Stimulated activated memory B cell treated with anti-CD40 and anti-IgM and Interleukin-4, amounts not matched to agents 10 μg/mL and 1 μg/mL and 100 μg/mL, for 72 hours (primary cell): ENCODE measurements around the gene CRABP1.

Experiments used
- ATAC-seq: fragments of 150-1000 bp; cut with Tn5 transposase; 2 replicates; pipeline ENCODE4 v1.10.0; 2021
- H3K27ac Mint-ChIP-seq: one replicate; pipeline ENCODE4 v1.8.0; 2022; ENCODE audit warnings: mild to moderate bottlenecking, mixed read lengths
- H3K27me3 Mint-ChIP-seq: one replicate; pipeline ENCODE4 v1.8.0; 2022; ENCODE audit warnings: mixed read lengths
- H3K36me3 Mint-ChIP-seq: one replicate; pipeline ENCODE4 v1.8.0; 2022; ENCODE audit warnings: mixed read lengths
- H3K4me1 Mint-ChIP-seq: one replicate; pipeline ENCODE4 v1.8.0; 2022; ENCODE audit warnings: mixed read lengths
- H3K4me3 Mint-ChIP-seq: one replicate; pipeline ENCODE4 v1.8.0; 2022; ENCODE audit warnings: mild to moderate bottlenecking, moderate library complexity, mixed read lengths
- H3K9me3 Mint-ChIP-seq: one replicate; pipeline ENCODE4 v1.8.0; 2022; ENCODE audit warnings: mixed read lengths

CRABP1 gene

DNA sequence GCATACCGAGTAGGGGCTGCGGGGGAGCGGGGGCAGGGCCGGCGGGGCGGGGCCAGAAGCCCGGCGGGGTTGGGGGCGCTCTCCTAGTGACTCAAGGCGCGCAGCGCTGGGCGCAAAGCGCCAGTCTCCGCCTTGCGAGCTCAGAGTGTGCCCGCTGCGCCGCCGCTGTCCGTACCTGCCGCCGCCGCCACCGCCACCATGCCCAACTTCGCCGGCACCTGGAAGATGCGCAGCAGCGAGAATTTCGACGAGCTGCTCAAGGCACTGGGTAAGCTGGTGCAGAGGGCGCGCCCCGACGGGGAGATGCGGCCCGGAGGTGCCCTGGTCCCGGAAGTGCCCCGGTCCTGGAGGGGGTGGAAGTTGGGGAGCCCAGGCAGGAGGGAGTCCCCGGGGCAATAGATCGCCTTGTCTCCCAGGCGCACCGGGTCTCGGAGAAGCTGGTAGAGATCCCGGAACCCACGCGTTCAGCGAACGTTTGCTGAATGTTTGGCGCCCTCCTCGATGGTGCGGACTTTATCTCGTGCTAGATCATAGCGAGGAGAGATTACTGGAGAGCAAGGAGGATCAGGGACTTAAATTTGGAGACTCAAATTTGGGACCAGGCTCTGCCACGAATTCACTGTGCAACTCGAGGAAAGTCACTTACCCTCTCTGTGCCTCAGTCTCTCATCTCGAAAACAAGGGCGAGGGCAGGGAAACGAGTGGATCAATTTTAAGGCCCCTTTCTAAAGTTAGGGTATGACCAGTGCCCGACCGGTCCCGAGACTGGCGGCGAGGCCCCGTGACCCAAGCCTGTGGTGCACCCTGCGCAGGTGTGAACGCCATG, at the start of gene CRABP1:
Gene CRABP1 (plus strand): TSS at position 123 of the 826 bp plus-strand sequence. CDS start 76 bp downstream, at position 199.
- Mint-ChIP-seq H3K9me3 (no peaks in the 10 kb centered on the region), H3K4me3 (no peak within 1 kb of the TSS), H3K27me3 (peaks cover 43% of the 10 kb centered on the region), H3K4me1 (no peaks in the 10 kb centered on the region), H3K27ac (no peak within 1 kb of the TSS), H3K36me3 (no peaks in the 10 kb centered on the region)
- no peak for ATAC-seq

DNA sequence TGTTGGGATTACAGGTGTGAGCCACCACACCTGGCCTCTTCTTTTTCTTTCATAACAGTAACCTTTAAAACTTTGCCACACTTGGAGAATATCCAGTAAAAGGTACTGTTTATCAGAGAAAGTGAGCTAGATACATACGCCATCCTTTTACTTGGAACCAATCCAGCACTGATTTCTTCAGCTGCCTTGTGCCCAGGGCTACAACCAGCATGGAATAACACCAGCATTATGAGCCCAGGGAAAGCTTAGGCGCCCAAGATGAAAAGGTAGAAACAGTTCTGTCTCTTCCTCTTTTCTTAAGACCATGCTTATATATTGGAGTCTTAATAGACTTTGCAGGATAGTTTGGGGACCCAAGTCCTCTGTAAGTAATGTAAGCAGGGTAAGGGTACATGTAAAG, 49.1 kb upstream of the CRABP1 start:
- Mint-ChIP-seq H3K4me1 (no peaks in the 10 kb centered on the region), H3K9me3 (no peaks in the 10 kb centered on the region), H3K27me3 (no peaks in the 10 kb centered on the region), H3K4me3 (no peak overlapping the region), H3K27ac (no peak overlapping the region), H3K36me3 (peaks cover 70% of the 10 kb centered on the region)
- no peak for ATAC-seq

DNA sequence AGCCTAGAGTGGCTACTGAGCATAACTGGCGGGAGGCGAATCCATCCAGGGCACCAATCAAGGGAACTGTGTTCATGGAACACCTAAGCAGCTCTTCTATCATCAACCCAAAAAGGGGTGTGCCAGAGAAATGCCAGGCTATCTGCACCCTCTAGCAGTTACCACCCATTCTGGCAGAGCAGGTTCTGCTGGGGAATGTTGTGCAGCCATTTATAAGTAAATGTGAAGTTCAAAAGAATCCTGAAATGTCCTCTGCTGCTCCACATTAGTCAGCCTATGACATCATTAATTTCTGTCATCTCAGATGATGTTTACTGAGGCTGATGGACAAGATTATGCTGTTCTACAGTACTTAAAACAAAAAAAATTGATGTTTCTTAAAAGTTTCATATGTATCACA, 48.5 kb upstream of the CRABP1 start:
- no peak overlapping the region for H3K27ac Mint-ChIP-seq
- peaks cover 63% of the 10 kb centered on the region for H3K36me3 Mint-ChIP-seq
- no peaks in the 10 kb centered on the region for H3K4me1 Mint-ChIP-seq
- no peaks in the 10 kb centered on the region for H3K9me3 Mint-ChIP-seq
- H3K4me3 Mint-ChIP-seq: no peak overlapping the region
- ATAC-seq: no peak
- no peaks in the 10 kb centered on the region for H3K27me3 Mint-ChIP-seq

DNA sequence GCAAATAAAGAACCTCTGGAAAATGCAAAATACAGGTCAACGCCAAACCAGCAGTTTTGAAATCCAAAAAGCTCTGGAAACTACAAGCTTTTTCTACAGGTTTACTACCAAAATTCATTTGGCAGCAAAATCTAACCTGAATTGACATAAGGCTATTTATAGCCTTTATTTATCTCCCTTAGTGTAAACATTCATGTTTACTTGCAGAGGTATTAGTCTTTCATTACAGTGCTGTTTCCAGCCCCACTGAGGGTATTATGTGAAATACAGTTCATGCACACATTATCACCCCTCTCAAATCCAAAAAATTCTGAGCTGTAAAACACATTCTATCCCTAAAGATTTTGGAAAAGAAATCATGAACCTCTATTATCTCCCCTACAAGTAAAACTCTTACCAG, 47.9 kb upstream of the CRABP1 start:
- Mint-ChIP-seq H3K27me3 (no peaks in the 10 kb centered on the region), H3K4me1 (no peaks in the 10 kb centered on the region), H3K9me3 (no peaks in the 10 kb centered on the region), H3K36me3 (peaks cover 60% of the 10 kb centered on the region), H3K27ac (no peak overlapping the region), H3K4me3 (no peak overlapping the region)
- no peak for ATAC-seq

DNA sequence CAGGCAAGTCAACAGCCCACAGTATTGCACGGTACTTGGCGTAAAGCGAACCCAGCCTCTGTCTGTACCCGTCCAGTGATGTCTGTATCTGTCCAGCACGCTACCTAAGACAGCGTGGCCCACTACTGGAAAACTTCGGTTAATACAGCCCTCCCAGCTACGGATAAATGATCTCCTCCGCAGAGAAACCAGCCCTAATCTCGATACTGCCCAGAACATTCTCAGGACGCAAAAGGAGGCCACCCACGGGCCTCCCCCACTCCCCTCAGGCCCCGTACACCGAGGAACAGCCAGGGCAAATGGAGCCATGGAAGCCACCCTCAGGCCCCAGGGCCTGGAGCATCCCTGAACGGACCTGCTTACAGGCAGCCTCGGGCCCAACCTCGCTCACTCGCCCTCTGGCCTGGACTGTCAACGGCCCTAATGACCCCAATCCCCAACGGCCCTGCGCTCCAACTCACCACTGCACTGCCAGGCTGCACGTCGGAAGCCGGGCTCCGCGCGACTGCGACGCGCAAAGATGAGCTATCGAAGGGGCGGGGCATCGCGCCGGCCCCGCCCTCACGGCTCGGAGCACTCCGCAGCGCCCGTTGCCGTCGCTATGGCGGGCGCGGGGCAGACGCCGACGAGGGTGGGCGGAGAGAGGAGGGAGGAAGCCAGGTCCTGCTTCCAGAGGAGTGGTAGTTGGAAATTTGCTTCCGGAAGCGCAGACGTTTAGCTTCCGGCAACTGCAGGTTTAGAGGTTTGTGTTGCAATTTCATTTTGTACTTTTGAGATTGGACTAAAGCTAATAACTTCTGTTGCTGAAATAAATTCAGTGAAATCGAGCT, 40.8 kb upstream of the CRABP1 start, which contains the start of gene SKIC8:
Gene SKIC8 (minus strand): TSS at position 509 of the 830 bp plus-strand sequence. CDS start 3,923 bp downstream, outside the sequence.
- Mint-ChIP-seq H3K9me3 (no peaks in the 10 kb centered on the region), H3K4me3 (peak within 1 kb of the TSS; percentile 86), H3K36me3 (peaks cover 12% of the 10 kb centered on the region), H3K27ac (peak within 1 kb of the TSS; percentile 87), H3K27me3 (peaks cover 4% of the 10 kb centered on the region), H3K4me1 (no peaks in the 10 kb centered on the region)
- peak; percentile 98 for ATAC-seq

DNA sequence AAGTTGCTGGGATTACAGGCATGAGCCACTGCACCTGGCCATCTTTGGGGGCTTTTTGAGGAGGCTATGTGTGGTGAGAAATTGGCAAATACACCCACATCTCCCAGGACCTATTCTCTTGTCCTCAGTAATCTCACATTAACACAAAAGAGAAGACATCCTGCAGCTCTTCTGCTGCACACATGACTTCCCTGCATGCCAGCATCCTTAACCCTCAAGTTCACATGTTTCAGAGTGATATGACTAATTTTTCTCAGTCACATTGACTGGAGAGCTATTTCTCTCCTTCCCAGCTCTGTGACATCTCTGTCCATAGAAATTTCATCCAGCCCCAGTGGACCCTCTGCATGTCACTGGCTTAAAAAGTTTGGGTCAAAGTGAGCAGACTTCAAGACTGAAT, 38.8 kb upstream of the CRABP1 start:
- no peak overlapping the region for H3K27ac Mint-ChIP-seq
- ATAC-seq: no peak
- H3K4me1 Mint-ChIP-seq: no peaks in the 10 kb centered on the region

DNA sequence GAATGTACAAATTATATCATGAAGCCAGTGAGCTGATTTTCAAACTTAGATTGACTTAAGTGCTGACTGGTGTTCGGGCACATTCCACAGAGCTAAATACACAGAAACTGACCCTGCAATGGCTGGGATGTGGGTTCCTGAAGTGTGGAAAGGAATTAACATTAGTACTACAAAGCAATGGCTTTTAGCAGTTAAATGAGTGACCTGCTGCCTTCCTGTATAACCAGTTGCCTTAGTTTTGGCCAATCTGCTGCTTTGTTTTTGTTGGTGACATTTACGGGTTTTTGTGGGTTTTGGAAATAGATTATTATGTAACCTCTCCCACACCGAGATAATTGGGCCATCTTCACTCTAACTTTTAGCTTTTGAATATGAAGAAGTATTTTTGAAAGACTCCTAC, 38.3 kb upstream of the CRABP1 start:
- no peak overlapping the region for H3K4me3 Mint-ChIP-seq
- peaks cover 17% of the 10 kb centered on the region for H3K27me3 Mint-ChIP-seq
- no peaks in the 10 kb centered on the region for H3K4me1 Mint-ChIP-seq
- no peak overlapping the region for H3K27ac Mint-ChIP-seq
- H3K9me3 Mint-ChIP-seq: no peaks in the 10 kb centered on the region
- H3K36me3 Mint-ChIP-seq: no peaks in the 10 kb centered on the region
- ATAC-seq: no peak

More for the DNA sequence above, 38.8 kb upstream of the CRABP1 start:
- no peak overlapping the region for H3K4me3 Mint-ChIP-seq
- peaks cover 12% of the 10 kb centered on the region for H3K27me3 Mint-ChIP-seq
- H3K36me3 Mint-ChIP-seq: no peaks in the 10 kb centered on the region
- no peaks in the 10 kb centered on the region for H3K9me3 Mint-ChIP-seq

DNA sequence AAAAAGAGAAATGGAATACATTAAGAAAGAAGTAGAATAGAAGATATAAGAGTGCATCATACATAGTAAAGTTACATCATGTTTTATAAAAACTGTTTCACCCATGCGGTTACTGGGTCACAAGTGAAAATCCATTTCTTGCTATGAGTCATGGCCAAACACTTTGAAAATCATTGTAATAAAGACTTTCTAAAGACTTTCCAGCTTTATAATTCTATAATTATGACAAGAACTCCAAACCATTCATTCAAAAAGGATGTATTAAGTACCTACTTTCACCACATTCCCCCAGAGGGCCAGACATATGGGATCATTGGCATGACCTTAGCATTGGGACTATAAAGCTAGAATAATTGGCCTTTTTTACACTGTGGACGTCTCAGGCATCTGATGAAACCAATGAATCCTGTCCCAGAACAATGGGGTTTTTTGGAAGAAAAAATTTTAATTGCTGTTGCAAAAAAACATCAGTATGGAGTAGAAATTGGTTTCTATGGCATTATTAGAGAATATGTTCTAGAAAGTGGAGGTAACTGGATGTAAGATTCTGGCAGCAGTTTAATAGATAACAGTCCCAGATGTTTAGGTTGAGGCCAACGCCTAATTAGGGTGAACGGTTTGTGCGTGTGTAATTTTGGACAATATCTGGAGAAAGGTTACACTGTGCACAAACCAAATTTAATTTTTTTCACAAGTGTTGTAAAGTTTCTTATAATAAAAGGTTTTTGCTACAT, 37.4 kb upstream of the CRABP1 start:
- Mint-ChIP-seq H3K4me3 (no peak overlapping the region), H3K27ac (no peak overlapping the region), H3K9me3 (no peaks in the 10 kb centered on the region), H3K27me3 (peaks cover 22% of the 10 kb centered on the region), H3K4me1 (no peaks in the 10 kb centered on the region), H3K36me3 (no peaks in the 10 kb centered on the region)
- ATAC-seq: no peak

DNA sequence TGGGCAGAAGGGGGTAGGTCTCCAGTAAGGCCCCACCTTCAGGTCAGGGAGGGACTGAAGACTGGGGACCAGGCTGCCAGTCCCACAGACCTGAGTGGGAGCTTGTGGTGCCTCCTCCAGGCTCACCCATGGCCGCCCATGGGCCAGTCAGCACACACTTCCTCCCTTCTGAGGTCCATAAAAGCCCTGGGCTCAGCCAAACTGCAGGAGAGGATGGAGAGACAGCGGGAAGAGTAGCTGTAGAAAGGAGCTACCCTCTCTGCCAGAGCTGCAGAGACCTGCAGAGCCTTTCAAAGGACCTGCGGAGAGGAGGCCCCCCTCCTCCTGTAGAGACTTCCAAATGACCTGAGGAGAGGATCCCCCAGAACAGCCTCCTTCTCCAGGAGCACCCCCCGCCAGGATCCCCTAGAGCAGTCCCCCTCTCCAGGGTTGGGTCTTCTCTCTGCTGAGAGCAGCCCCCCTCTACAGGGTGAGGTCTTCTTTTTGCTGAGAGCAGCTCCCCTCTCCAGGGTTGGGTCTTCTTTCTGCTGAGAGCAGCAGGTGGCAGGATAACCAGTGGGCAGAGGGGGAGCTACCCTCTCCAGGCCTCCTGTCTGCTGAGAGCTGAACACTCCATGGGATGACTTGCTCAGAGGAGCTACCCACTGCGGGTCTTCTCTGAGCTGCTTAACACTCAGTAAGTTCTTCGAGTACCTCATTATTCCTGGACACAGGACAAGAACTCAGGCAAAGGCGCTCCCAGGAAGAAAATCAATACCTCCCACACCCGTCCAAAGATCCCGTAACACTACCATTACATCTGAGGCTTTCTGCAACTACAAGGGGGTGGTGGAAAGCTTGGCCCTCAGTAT, 35.7 kb upstream of the CRABP1 start:
- peaks cover 35% of the 10 kb centered on the region for H3K27me3 Mint-ChIP-seq

DNA sequence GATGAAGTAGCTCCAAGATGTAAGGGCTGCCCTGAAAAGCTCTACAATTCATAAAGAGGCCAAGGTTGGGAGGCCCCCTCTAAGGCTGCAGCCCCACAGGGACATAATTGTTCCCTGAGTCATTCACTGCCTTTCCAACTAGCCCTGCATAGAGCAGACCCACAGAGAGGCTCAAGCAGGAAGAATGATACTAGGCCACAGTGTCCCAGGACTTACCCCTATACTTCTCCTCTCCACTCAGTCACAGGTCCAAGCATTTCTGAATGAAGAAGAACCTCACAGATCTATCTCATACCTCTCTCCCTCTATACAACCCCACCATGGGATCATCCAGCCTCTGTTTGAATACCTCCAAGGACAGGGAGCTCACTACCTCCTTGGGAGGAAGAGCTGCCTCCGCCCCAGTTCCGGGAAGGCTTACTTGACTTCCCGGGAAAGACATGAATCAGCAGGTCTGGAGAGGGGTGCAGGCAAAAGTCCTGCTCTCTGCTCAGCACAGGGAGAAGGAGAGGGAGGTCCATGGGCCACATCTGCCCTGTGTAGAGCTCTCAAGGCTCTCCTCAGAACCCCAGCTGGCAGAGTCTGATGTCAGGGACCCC, 33.9 kb upstream of the CRABP1 start:
- Mint-ChIP-seq H3K4me3 (no peak overlapping the region), H3K9me3 (no peaks in the 10 kb centered on the region), H3K36me3 (no peaks in the 10 kb centered on the region), H3K27ac (no peak overlapping the region), H3K4me1 (no peaks in the 10 kb centered on the region), H3K27me3 (peaks cover 43% of the 10 kb centered on the region)
- ATAC-seq: no peak

More for the DNA sequence above, 35.7 kb upstream of the CRABP1 start:
- Mint-ChIP-seq H3K27ac (no peak overlapping the region), H3K36me3 (no peaks in the 10 kb centered on the region), H3K4me1 (no peaks in the 10 kb centered on the region), H3K9me3 (no peaks in the 10 kb centered on the region), H3K4me3 (no peak overlapping the region)
- no peak for ATAC-seq

DNA sequence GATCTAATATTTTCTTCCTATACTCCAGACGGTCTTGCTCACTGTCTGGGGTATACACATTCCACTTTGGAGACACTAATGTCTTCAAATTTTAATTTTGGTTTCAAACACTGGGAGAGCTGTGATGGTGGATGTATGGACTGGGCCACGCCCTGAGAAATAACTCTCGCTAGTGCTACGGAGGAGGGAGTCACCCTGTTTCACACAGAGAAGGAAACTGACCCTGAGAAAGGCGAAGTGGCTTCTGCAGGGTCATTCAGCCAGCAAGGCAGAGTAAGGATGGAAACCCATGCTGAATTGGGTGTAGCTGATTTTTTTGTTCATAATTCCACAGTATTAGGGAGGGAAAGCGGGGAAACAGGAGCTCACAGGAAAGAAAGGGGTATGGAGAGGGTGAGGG, 32.2 kb upstream of the CRABP1 start:
- Mint-ChIP-seq H3K36me3 (no peaks in the 10 kb centered on the region), H3K9me3 (no peaks in the 10 kb centered on the region), H3K27ac (no peak overlapping the region), H3K27me3 (peaks cover 53% of the 10 kb centered on the region), H3K4me3 (no peak overlapping the region), H3K4me1 (no peaks in the 10 kb centered on the region)
- no peak for ATAC-seq

DNA sequence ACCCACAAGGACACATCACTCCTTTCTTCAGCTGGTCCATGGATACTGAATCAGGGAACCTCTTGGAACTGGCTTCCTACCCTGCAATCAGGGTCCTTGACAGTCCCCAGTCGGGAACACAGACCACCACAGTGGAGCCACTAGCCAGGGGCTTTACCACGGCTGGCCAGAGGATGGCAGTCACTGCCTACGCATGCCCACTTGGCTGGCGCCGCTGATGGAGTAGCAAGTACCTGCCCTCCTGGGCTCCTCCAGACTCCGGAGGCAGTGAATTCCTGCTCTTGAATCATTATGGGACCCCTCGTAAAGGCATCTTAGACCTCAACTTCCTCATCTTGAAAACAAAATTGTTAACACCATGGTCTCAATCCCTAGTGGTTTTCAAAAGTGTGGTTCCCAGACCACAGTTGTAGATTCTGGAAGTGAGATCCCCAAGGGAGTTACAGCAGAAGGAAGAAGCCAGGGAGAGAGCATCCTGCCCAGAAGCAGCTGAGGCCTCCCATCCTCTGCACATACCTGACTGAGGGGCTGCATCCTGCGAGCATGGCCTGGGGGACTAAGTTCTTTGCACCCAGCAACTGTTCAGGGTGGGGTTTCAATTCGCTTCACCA, 31.6 kb upstream of the CRABP1 start:
- no peaks in the 10 kb centered on the region for H3K36me3 Mint-ChIP-seq
- ATAC-seq: peak; percentile 58
- no peaks in the 10 kb centered on the region for H3K9me3 Mint-ChIP-seq
- no peak overlapping the region for H3K27ac Mint-ChIP-seq
- no peaks in the 10 kb centered on the region for H3K4me1 Mint-ChIP-seq
- no peak overlapping the region for H3K4me3 Mint-ChIP-seq
- peaks cover 57% of the 10 kb centered on the region for H3K27me3 Mint-ChIP-seq

DNA sequence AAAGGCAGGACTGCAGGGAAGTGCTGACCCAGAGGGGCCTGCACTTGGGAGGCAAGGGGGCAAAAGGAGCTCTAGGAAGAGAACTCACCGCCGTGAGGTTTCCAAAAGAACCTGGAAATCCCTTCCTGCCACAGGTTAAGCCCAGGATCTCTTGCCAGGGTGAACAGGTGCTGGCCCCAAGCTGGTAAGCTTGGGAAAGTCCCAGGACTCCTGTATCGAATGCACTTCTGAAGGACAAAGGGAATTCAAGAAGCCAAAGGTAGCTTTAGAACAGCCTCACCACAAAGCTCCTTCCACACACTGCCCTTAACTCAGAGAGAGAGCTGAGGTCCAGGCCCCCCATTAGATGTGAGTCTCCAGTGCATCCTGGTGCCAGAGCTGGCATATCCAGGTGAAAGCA, 28.9 kb upstream of the CRABP1 start:
- Mint-ChIP-seq H3K36me3 (no peaks in the 10 kb centered on the region), H3K4me3 (no peak overlapping the region), H3K4me1 (no peaks in the 10 kb centered on the region), H3K9me3 (no peaks in the 10 kb centered on the region), H3K27me3 (peaks cover 61% of the 10 kb centered on the region), H3K27ac (no peak overlapping the region)
- ATAC-seq: no peak

DNA sequence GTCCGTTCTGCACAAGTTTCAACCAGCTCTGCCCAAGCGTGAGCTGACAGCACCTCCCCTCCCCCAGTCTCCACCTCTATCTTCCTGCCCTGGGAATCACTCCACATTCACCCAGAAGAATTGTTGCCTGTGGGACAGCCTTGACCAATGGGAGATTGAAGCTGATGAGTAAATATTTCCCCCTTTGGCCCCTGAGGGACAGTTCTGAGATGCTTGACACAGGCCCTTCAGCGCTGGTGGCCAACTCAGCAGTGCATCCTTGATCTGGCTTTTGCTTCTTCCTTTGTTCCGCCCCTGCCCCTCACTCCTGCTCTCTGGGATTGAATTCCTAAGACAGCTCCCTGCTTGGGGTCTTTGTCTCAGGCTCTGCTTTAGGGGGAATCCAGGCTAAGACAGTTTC, 27.6 kb upstream of the CRABP1 start:
- H3K4me3 Mint-ChIP-seq: no peak overlapping the region
- no peaks in the 10 kb centered on the region for H3K4me1 Mint-ChIP-seq
- ATAC-seq: no peak
- no peaks in the 10 kb centered on the region for H3K9me3 Mint-ChIP-seq
- H3K27me3 Mint-ChIP-seq: peaks cover 52% of the 10 kb centered on the region
- no peak overlapping the region for H3K27ac Mint-ChIP-seq
- H3K36me3 Mint-ChIP-seq: no peaks in the 10 kb centered on the region
